ENCODE measurements around the gene ZSCAN5A. TPM values are rescaled to one million over a fixed set of nuclear protein-coding genes. Genes with fewer than 3 reads are reported as not detected.
"Not testable (repeated sequence)": the region's sequence is repeated elsewhere in the genome, so short reads cannot be mapped to it uniquely, and the experiment has no call there.

The ZSCAN5A gene
- polyA plus RNA-seq, 1 donor = 21.3 TPM

- DNase-seq = peak; percentile 21
Observed at GRCh38 chr19:56272161-56272798, 42.4 kb downstream of the ZSCAN5A start, which contains the start of gene EDDM13. TSS of gene EDDM13 (plus strand) at chr19:56272748. CDS start at chr19:56272835, 87 bp downstream.

GRCh38 chr19:56271151-56271550, 43.5 kb downstream of the ZSCAN5A start:
- no peak for DNase-seq

GRCh38 chr19:56270676-56271075, 44.0 kb downstream of the ZSCAN5A start:
- no peak for DNase-seq

- no peak for DNase-seq
Observed at GRCh38 chr19:56269348-56269747, 45.3 kb downstream of the ZSCAN5A start.

DNA sequence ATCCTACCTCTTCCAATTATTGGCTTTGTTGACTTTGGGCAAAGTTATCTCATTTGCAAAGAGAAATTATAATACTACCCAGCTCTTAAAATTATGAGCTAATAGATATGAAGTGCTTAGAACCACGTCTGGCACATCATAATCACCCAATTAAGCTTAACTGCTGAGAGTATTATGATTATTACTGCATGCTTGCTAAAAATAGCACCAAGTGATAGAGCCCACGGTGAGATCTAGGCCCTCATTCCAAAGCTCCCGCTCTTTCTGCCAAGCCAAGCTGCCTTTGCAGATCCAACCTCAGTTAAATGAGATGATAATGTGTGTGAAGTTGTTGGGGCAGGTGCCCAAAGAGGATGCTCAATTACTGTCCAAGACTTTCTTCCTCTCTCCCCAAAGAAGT, 48.6 kb downstream of the ZSCAN5A start:
- DNase-seq = no peak

- DNase-seq = no peak
Observed at GRCh38 chr19:56263319-56263718, 51.3 kb downstream of the ZSCAN5A start.

DNA sequence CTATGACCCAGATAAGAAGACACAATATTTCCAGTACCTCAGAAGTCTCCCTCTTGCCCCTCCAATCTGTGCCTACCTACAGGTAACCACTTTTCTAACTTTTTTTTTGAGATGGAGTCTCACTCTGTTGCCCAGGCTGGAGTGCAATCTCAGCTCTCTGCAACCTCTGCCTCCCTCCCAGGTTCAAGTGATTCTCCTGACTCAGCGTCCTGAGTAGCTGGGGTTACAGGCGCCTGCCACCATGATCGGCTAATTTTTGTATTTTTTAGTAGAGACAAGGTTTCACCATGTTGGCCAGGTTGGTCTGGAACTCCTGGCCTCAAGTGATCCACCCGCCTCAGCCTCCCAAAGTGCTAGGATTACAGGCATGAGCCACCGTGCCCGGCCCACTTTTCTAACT, 52.7 kb downstream of the ZSCAN5A start:
- DNase-seq = not testable (repeated sequence)

- no peak for DNase-seq
Observed at GRCh38 chr19:56261145-56261544, 53.5 kb downstream of the ZSCAN5A start.

GRCh38 chr19:56258272-56258671, 56.4 kb downstream of the ZSCAN5A start:
- no peak for DNase-seq

- peak; percentile 59 for DNase-seq
Observed at GRCh38 chr19:56253737-56254136, 60.9 kb downstream of the ZSCAN5A start.

DNA sequence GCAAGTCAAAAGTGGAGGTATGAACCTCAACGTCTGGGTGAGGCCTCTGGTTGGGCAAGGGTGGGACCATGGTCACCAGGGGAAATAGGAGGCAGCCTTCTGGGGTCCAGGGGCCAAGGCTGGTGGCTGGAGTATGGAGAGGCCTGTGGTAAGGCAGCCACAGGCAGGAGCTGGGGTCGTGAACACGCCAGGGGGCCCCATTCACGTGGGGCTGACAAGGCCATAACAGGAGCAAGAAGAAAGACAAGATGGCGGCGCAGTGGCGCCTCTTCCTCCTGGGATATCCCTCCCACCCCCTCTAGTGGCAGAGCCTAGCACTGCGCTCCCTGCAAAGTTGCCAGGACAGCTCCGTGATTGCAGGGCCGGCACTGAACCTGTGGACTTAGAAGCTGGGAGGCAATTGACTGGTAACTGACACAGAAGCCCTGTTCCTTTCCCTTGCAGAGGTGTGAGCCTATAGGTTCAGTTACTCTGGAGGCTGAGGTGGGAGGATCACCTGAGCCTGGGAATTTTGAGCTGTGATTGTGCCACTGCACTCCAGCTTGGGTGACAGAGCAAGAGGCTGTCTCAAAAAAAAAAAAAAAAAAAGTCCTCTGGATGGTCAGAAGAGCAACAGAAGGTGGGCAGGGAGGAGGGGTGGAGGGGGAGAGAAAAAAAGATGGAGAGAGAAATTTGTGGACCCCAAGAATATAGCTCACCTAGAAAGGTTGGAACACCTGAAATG, 61.8 kb downstream of the ZSCAN5A start:
- DNase-seq = peak; percentile 72

GRCh38 chr19:56248736-56249338, 65.8 kb downstream of the ZSCAN5A start:
- DNase-seq = not testable (repeated sequence)

DNA sequence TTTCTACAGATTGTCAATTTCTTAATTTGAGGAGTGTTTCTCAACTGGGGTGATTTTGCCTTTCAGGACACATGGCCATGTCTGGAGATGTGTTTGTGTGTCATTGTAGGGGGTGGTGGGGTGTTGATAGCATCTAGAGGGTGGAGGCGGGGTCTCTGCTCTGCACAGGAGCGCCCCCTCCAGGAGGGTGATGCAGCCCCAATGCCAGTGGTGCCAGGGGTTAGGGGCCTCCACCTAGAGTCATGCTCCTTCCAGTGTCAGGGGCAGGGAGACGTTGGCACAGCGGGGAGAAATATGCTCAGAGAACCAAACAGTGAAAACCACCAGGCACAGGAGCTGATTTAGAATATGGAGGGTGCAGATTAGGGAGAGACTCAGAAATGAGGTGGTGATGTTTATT, 68.9 kb downstream of the ZSCAN5A start:
- not testable (repeated sequence) for DNase-seq

DNA sequence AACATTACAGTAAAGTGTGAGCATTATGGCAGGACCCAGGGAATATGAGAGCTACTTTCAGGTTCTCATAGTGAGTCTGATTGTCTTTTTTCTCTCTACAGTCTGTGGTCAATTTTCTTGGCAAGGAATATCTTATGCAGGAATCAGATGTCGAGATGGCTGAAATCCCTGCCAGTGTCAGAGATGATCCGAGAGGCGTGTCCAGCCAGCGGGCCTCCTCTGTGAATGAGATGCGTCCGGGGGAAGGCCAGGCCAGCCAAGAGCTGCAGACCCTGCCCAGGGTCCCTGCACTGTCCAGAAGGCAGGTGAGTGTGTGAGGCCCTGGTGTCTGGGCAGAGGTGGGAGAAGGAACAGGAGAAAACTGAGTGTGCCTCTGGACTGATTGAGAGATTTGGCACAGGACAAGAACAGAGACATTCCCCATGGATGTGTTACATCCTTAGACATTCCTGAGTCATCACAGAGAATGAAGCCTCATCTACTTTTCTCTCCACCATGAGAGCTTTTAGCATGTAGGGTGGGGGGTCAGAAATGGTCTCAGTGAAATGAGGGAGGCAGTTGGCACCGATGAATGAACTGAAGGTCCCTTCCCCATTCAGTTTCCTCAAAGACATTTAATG, 69.4 kb downstream of the ZSCAN5A start:
- no peak for DNase-seq

DNA sequence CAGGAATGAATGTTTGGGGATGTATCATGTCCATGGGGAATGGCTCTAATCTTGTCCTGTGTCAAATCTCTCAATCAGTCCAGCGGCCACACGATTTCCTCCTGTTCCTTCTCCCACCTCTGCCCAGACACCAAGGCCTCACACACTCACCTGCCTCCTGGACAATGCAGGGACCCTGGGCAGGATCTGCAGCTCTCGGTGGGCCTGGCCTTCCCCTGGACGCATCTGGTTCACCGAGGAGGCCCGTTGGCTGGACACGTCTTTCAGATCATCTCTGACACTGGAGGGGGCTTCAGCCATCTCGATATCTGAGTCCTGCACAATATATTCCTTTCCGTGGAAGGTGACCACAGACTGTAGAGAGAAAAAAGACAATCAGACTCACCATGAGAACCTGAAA, 91.2 kb downstream of the ZSCAN5A start:
- no peak for DNase-seq

DNA sequence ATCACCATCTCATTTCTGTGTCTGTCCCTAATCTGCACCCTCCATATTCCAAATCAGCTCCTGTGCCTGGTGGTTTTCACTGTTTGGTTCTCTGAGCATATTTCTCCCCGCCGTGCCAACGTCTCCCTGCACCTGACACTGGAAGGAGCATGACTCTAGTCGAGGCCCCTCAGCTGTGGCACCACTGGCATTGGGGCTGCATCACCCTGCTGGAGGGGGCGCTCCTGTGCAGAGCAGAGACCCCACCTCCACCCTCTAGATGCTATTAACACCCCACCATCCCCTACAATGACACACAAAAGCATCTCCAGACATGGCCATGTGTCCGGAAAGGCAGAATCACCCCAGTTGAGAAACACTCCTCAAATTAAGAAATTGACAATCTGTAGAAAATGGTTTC, 91.7 kb downstream of the ZSCAN5A start:
- DNase-seq = no peak

DNA sequence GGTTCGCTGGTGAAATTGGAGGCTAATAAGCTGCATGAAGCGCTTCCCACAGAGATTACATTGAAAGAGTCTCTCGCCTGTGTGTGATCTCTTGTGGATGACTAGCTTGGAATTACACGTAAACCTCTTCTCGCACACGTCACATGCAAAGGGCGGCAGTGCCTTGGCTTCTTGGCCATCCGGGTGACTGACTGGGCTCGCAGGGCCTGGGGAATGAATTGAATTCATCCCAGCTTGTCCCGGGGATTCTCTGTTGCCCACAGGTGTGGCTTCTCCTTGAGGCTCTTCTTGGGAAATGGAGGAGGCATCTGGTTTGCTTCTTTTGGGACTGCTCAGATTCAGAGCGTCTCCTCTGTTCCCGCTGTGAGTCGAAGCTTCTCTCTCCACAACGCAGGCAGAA, 92.8 kb downstream of the ZSCAN5A start:
- no peak for DNase-seq

GRCh38 chr19:56221442-56221841, 93.2 kb downstream of the ZSCAN5A start:
- peak; percentile 6 for DNase-seq

DNA sequence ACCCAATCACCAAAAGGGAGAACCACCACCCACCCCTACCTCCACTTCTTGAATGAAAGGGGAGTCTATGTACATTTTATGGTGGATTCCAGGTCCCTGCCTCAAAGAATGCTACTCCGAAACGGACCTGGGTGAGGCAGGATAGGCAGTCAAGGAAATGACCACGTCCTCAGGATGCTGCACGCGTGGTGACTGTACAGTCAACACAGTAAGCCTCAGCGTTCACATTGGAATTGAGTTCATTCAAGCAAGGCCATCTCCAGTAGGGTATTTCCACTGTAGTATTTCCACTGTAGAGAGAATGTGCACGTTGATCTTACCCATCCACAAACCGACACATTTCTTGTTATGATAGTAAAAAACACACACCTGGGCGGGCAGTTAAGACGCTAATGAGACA, 95.7 kb downstream of the ZSCAN5A start:
- no peak for DNase-seq

- peak; percentile 18 for DNase-seq
Observed at GRCh38 chr19:56217039-56217949, 97.3 kb downstream of the ZSCAN5A start.

- DNase-seq = no peak
Observed at GRCh38 chr19:56211718-56212117, 102.9 kb downstream of the ZSCAN5A start.

DNA sequence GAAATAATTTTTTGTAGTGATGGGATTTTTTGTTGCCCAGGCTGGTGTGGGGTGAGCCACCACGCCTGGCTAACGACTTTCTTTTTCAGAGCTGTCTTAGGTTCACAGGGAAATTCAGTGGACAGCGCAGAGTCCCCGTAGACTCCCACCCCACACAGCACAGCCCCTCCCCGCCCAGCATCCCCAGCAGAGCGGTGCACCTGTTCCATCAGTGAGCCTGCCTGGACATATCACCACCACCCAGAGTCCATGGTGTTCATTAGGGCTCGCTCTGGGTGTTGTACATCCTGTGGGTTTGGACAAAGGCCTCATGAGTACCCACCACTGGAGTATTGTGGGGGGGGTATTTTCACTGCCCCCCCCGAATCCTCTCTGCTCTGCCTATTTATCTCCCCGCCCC, 104.6 kb downstream of the ZSCAN5A start:
- DNase-seq = not testable (repeated sequence)

All from left kidney (tissue), 2 donors.